ENCODE data around the gene CSNK2A3.

CSNK2A3 gene

GRCh38 chr11:11334607-11335006 is 18.4 kb downstream of the CSNK2A3 start:
- no peak for FAIRE-seq

GRCh38 chr11:11332141-11332710 is 20.8 kb downstream of the CSNK2A3 start:
- FAIRE-seq = no peak

GRCh38 chr11:11329062-11329806 is 23.8 kb downstream of the CSNK2A3 start:
- no peak for FAIRE-seq

- no peak for FAIRE-seq
Observed at GRCh38 chr11:11324090-11324489, 29.0 kb downstream of the CSNK2A3 start.

- no peak for FAIRE-seq
Observed at GRCh38 chr11:11322101-11322500, 30.9 kb downstream of the CSNK2A3 start.

- FAIRE-seq = no peak
Observed at GRCh38 chr11:11320825-11321224, 32.2 kb downstream of the CSNK2A3 start.

- FAIRE-seq = no peak
Observed at GRCh38 chr11:11318961-11319360, 34.1 kb downstream of the CSNK2A3 start.

- FAIRE-seq = no peak
Observed at GRCh38 chr11:11318461-11318860, 34.6 kb downstream of the CSNK2A3 start.

GRCh38 chr11:11316651-11317230 is 36.3 kb downstream of the CSNK2A3 start:
- no peak for FAIRE-seq

GRCh38 chr11:11313902-11314692 is 39.0 kb downstream of the CSNK2A3 start:
- FAIRE-seq = no peak

- FAIRE-seq = no peak
Observed at GRCh38 chr11:11313426-11313825, 39.6 kb downstream of the CSNK2A3 start.

- FAIRE-seq = no peak
Observed at GRCh38 chr11:11312738-11313137, 40.3 kb downstream of the CSNK2A3 start.

- no peak for FAIRE-seq
Observed at GRCh38 chr11:11311169-11311568, 41.9 kb downstream of the CSNK2A3 start.

GRCh38 chr11:11309906-11310305 is 43.1 kb downstream of the CSNK2A3 start:
- no peak for FAIRE-seq

GRCh38 chr11:11308249-11308648 is 44.8 kb downstream of the CSNK2A3 start:
- FAIRE-seq = no peak

GRCh38 chr11:11306855-11307254 is 46.2 kb downstream of the CSNK2A3 start:
- no peak for FAIRE-seq

GRCh38 chr11:11304550-11304949 is 48.5 kb downstream of the CSNK2A3 start:
- no peak for FAIRE-seq

GRCh38 chr11:11302565-11302964 is 50.5 kb downstream of the CSNK2A3 start:
- no peak for FAIRE-seq

Measured in endometrium (tissue), 2 donors.